Measurements from ENCODE around the gene PDE4D.
"Not testable (repeated sequence)": the region's sequence is repeated elsewhere in the genome, so short reads cannot be mapped to it uniquely, and the experiment has no call there.

The PDE4D gene

DNA sequence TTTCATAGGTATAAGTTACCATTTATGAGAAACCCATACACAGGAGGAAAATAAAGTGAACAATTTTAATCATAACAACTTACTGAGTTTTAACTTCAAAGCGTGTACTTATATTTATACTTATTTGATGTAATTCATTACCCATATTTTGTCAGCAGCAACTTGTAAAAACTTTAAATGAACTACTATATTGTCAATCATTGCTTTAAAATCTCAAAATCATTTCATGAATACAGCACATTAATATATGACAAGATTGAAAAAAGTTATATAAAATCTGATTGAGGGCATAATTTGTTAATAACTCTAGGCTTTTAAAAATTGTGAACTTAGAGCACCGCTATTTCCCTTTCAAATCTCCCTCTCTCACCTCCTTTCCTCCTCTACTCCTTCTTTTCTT, 573.1 kb downstream of the PDE4D start:
- DNase-seq (ENCODE audit: low read depth), result no peak
- H3K4me3 ChIP-seq (ENCODE audit: low read depth, low read length), result no peak overlapping the region
- TF ChIP-seq, protein P1, sequence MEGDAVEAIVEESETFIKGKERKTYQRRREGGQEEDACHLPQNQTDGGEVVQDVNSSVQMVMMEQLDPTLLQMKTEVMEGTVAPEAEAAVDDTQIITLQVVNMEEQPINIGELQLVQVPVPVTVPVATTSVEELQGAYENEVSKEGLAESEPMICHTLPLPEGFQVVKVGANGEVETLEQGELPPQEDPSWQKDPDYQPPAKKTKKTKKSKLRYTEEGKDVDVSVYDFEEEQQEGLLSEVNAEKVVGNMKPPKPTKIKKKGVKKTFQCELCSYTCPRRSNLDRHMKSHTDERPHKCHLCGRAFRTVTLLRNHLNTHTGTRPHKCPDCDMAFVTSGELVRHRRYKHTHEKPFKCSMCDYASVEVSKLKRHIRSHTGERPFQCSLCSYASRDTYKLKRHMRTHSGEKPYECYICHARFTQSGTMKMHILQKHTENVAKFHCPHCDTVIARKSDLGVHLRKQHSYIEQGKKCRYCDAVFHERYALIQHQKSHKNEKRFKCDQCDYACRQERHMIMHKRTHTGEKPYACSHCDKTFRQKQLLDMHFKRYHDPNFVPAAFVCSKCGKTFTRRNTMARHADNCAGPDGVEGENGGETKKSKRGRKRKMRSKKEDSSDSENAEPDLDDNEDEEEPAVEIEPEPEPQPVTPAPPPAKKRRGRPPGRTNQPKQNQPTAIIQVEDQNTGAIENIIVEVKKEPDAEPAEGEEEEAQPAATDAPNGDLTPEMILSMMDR (conservative IDR thresholded peaks at IDR 0.05; ENCODE audit: low read depth, low read length), result no peak

DNA sequence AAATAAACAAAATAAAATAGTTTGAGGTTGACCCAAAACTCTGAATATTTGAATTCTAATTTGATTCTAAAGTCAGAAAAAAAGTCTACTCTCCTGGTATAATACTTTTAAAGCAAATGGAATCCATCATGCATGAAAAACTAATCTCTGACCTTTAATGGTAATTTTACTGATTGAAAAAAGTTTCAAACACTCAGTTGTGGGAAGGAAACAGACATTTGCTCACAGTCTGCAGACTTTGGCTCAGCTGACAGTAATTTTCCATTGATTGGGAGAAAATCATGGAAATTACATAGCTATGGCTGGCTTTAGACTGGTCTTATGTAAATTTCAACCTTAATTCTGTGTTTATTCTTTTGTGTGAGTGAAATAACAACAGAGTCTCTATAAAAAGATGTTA, 574.3 kb downstream of the PDE4D start:
- no peak overlapping the region for H3K4me3 ChIP-seq (ENCODE audit: low read depth, low read length)
- TF ChIP-seq, protein P1 (conservative IDR thresholded peaks at IDR 0.05; ENCODE audit: low read depth, low read length), result no peak
- no peak for DNase-seq (ENCODE audit: low read depth)

DNA sequence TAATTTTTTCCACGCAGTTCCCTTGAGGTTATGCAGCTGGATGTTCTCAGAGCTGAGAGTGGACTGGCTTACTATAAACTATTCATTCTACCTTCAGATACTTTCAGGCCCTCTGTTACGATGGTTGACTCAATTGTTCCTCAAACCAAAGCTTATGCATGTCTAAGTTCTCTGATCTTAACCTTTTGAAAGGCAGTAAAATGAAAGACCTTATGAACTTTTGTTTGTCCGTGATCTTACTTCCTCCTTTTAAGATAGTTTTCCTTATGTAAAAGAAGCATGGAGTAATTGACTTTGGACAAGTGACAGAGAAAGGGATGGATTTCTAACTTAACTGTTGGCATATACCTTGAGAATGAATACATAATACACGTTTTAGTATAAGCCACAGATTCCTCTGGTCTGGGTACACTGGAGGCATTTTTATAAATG, 575.7 kb downstream of the PDE4D start:
- no peak for DNase-seq (ENCODE audit: low read depth)
- TF ChIP-seq, protein P1 (conservative IDR thresholded peaks at IDR 0.05; ENCODE audit: low read depth, low read length), result no peak
- no peak overlapping the region for H3K4me3 ChIP-seq (ENCODE audit: low read depth, low read length)

DNA sequence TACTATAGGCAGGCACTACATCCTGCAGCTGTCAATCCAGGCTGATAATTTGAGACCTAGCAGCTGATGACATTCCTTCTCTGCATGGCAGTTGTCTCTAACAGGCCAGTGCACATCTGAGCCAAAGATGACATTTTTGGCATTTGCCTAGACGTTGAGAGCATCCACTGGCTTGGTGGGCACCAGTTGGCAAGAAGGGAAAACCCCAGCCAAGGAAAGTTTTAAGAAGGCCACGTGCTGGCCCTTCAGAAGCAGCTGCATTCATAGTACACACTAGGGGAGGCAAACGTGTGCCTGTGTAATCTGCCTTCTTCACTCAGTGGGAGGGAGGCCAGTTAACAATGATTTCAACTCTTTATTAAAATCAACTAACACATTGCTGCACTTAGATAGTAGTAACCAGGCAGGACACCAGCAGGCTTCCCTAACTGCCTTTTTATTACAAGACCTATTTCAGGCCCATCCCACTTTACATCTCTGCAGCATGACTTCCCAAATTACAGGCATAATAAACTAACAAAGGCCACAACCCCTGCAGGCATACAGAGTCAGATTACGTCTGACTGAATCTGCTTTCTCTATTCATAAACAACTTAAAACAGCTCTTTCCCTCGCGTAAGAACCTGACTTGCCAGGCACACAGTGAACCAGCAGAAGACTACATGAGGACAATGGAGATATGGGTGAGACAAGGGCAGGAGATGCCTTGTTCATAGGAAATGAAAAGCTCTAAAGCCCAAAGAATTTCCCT, 576.3 kb downstream of the PDE4D start:
- no peak overlapping the region for H3K4me3 ChIP-seq (ENCODE audit: low read depth, low read length)
- peak; percentile 85 for DNase-seq (ENCODE audit: low read depth)
- TF ChIP-seq, protein P1 (conservative IDR thresholded peaks at IDR 0.05; ENCODE audit: low read depth, low read length), result no peak

DNA sequence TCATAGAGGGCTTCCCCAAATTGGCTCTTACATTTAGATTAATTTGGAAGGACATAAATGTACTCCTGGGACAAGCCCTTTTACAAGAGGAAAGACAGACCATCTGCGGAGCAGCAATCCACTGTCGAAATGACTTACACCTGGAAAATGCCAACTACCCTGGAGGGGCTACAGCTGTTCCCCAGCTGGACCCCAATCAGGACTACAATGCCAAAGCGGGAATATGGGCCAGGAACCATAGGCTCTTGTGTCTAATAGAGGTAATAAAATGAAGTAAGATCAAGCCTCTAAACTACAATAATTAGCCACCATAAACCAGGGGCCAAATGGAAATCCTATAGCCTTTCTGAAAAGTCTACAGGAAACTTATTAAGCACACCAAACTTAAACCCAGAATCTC, 581.3 kb downstream of the PDE4D start:
- TF ChIP-seq, protein P1 (conservative IDR thresholded peaks at IDR 0.05; ENCODE audit: low read depth, low read length), result no peak

DNA sequence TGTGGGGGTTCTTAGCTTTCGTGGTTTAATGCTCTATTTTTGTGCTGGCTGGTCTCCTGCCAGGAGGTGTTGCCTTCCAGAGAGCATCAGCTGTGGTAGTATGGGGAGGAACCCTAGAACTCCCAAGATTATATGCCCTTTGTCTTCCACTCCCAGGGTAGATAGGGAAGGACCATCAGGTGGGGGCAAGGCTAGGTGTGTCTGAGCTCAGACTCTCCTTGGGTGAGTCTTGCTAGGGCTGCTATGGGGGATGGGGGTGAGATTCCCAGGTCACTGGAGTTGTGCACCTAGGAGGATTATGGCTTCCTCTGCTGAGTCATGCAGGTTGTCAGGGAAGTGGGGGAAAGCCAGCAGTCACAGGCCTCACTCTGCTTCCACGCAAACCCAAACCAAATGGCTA, 584.8 kb downstream of the PDE4D start:
- H3K4me3 ChIP-seq (ENCODE audit: low read depth, low read length); DNase-seq (ENCODE audit: low read depth): not testable (repeated sequence)

More for the DNA sequence above, 581.3 kb downstream of the PDE4D start:
- H3K4me3 ChIP-seq (ENCODE audit: low read depth, low read length), result no peak overlapping the region
- DNase-seq (ENCODE audit: low read depth), result no peak

DNA sequence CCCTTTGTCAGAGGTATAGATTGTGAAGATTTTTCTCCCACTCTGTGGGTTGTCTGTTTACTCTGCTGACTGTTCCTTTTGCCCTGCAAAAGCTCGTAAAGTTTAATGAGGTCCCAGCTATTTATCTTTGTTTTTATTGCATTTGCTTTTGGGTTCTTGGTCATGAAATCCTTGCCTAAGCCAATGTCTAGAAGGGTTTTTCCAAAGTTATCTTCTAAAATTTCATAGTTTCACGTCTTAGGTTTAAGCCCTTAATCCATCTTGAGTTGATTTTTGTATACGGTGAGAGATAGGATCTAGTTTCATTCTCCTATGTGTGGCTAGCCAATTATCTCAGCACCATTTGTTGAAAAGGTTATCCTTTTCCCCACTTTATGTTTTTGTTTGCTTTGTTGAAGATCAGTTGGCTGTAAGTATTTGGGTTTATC, 590.2 kb downstream of the PDE4D start:
- DNase-seq (ENCODE audit: low read depth); H3K4me3 ChIP-seq (ENCODE audit: low read depth, low read length): not testable (repeated sequence)

DNA sequence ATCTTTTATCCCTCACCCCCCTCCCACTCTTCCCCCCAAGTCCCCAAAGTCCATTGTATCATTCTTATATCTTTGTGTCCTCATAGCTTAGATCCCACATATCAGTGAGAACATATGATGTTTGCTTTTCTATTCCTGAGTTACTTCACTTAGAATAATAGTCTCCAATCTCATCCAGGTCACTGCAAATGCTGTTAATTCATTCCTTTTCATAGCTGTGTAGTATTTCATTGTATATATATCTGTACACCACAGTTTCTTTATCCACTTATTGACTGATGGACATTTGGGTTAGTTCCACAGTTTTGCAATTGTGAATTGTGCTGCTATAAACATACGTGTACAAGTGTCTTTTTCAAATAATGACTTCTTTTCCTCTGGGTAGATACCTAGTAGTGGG, 591.0 kb downstream of the PDE4D start:
- DNase-seq (ENCODE audit: low read depth); H3K4me3 ChIP-seq (ENCODE audit: low read depth, low read length): not testable (repeated sequence)
